HG03565 (cell line): Measurements from ENCODE around the gene PARVG.

Source experiments
- ATAC-seq: cut with Tn5 transposase; IDR thresholded peaks from one replicate; pipeline ENCODE4 v1.9.1; 2021; ENCODE audit warnings: mild to moderate bottlenecking, moderate library complexity; ENCODE audit not compliant: unreplicated experiment

Gene PARVG

GRCh38 chr22:44179196-44179988, 1.3 kb upstream of the PARVG start:
- ATAC-seq = no peak

- peak; percentile 10 for ATAC-seq
These were observed 578 bp upstream of the PARVG start for GRCh38 chr22:44179989-44180705.

GRCh38 chr22:44181033-44181911, 547 bp downstream of the PARVG start:
- no peak for ATAC-seq

GRCh38 chr22:44181912-44182587, 1.3 kb downstream of the PARVG start:
- ATAC-seq = no peak

- no peak for ATAC-seq
These were observed 2.0 kb downstream of the PARVG start for GRCh38 chr22:44182588-44183286.

GRCh38 chr22:44183287-44183588, 2.5 kb downstream of the PARVG start:
- ATAC-seq = no peak

GRCh38 chr22:44184006-44184405, 3.3 kb downstream of the PARVG start:
- no peak for ATAC-seq

- ATAC-seq = no peak
These were observed 4.8 kb downstream of the PARVG start for GRCh38 chr22:44185237-44186120.

- ATAC-seq = no peak
These were observed 5.4 kb downstream of the PARVG start for GRCh38 chr22:44186121-44186510.

GRCh38 chr22:44186737-44187136, 6.0 kb downstream of the PARVG start:
- ATAC-seq = no peak

- no peak for ATAC-seq
These were observed 7.0 kb downstream of the PARVG start for GRCh38 chr22:44187652-44188230.

- ATAC-seq = no peak
These were observed 7.6 kb downstream of the PARVG start for GRCh38 chr22:44188316-44188715.

- no peak for ATAC-seq
These were observed 8.4 kb downstream of the PARVG start for GRCh38 chr22:44188986-44189630.

- no peak for ATAC-seq
These were observed 9.8 kb downstream of the PARVG start for GRCh38 chr22:44190381-44190976.

GRCh38 chr22:44191036-44191454, 10.3 kb downstream of the PARVG start:
- no peak for ATAC-seq

GRCh38 chr22:44192098-44192815, 11.5 kb downstream of the PARVG start:
- ATAC-seq = no peak

GRCh38 chr22:44192816-44193534, 12.2 kb downstream of the PARVG start:
- ATAC-seq = no peak
